ENCODE data around the gene NTSR2. TPM values are rescaled to one million over a fixed set of nuclear protein-coding genes. Genes with fewer than 3 reads are reported as not detected.

NTSR2 gene
- total RNA-seq, 6 experiments from 2014 or later = not detected

GRCh38 chr2:11617984-11618707 is 51.8 kb downstream of the NTSR2 start:
- no peak overlapping the region for H3K4me3 ChIP-seq
- no peak for DNase-seq
- no peak overlapping the region for H3K27ac ChIP-seq
- H3K9me3 ChIP-seq = no peaks in the 10 kb centered on the region
- no peaks in the 10 kb centered on the region for H3K36me3 ChIP-seq
- H3K4me1 ChIP-seq = no peaks in the 10 kb centered on the region
- peak in 2 of 4 donors; percentile 17 to 33 for ATAC-seq
- H3K27me3 ChIP-seq = no peaks in the 10 kb centered on the region
- WGBS (ENCODE audit: insufficient coverage, low coverage, low lambda C conversion rate, missing lambda C conversion rate) = 73% methylated on average over 2 of the region's 33 CpGs
- no peak for TF ChIP-seq CTCF (IDR thresholded peaks at IDR 0.05)
- TF ChIP-seq POLR2A (IDR thresholded peaks at IDR 0.05) = no peak
- intact Hi-C loops (cut with DNase I) = no loop called here

GRCh38 chr2:11617527-11617926 is 52.5 kb downstream of the NTSR2 start:
- DNase-seq (no peak), ATAC-seq (peak in 1 of 4 donors; percentile 8)
- no peaks in the 10 kb centered on the region for H3K27me3 ChIP-seq
- H3K4me1 ChIP-seq = no peaks in the 10 kb centered on the region
- WGBS (ENCODE audit: insufficient coverage, low coverage, low lambda C conversion rate, missing lambda C conversion rate) = 96% methylated on average over 9 of the region's 14 CpGs
- TF ChIP-seq CTCF (IDR thresholded peaks at IDR 0.05) (no peak), POLR2A (IDR thresholded peaks at IDR 0.05) (no peak)
- H3K4me3 ChIP-seq = no peak overlapping the region
- intact Hi-C loops (cut with DNase I) = no loop called here
- no peak overlapping the region for H3K27ac ChIP-seq
- H3K36me3 ChIP-seq = no peaks in the 10 kb centered on the region
- H3K9me3 ChIP-seq = no peaks in the 10 kb centered on the region

- ATAC-seq = no peak
- no peak for DNase-seq
- intact Hi-C loops (cut with DNase I) = no loop called here
- no peaks in the 10 kb centered on the region for H3K9me3 ChIP-seq
- no peaks in the 10 kb centered on the region for H3K27me3 ChIP-seq
- H3K4me3 ChIP-seq = no peak overlapping the region
- H3K27ac ChIP-seq = no peak overlapping the region
- 81% methylated on average over 14 of the region's 19 CpGs for WGBS (ENCODE audit: insufficient coverage, low coverage, low lambda C conversion rate, missing lambda C conversion rate)
- TF ChIP-seq CTCF (IDR thresholded peaks at IDR 0.05) (no peak), POLR2A (IDR thresholded peaks at IDR 0.05) (no peak)
- no peaks in the 10 kb centered on the region for H3K4me1 ChIP-seq
- H3K36me3 ChIP-seq = no peaks in the 10 kb centered on the region
These were observed 53.1 kb downstream of the NTSR2 start for GRCh38 chr2:11616851-11617415.

GRCh38 chr2:11616097-11616687 is 53.8 kb downstream of the NTSR2 start:
- no peaks in the 10 kb centered on the region for H3K4me1 ChIP-seq
- H3K4me3 ChIP-seq = no peak overlapping the region
- WGBS (ENCODE audit: insufficient coverage, low coverage, low lambda C conversion rate, missing lambda C conversion rate) = 88% methylated on average over 14 of the region's 14 CpGs
- no peak for TF ChIP-seq POLR2A (IDR thresholded peaks at IDR 0.05)
- no peak for TF ChIP-seq CTCF (IDR thresholded peaks at IDR 0.05)
- intact Hi-C loops (cut with DNase I) = no loop called here
- H3K27me3 ChIP-seq = no peaks in the 10 kb centered on the region
- H3K9me3 ChIP-seq = no peaks in the 10 kb centered on the region
- ATAC-seq (no peak), DNase-seq (no peak)
- H3K27ac ChIP-seq = no peak overlapping the region
- no peaks in the 10 kb centered on the region for H3K36me3 ChIP-seq

Measured in right lobe of liver (tissue), 6 donors.